Vagina (tissue), 2 donors: ENCODE data around the gene AKAP13.

Experiments used
- POLR2A ChIP-seq, 2 donors: fragments of 450-650 bp; IDR thresholded peaks; one replicate each; pipeline ENCODE4 v1.6.1; 2017; ENCODE audit warnings: antibody characterized with exemption in 2 of 2, mild to moderate bottlenecking in 2 of 2, moderate library complexity in 2 of 2
- POLR2AphosphoS5 ChIP-seq, 2 donors: sonication (generic); formaldehyde crosslinking; IDR thresholded peaks; one replicate each; pipeline ENCODE4 v1.9.0; 2017; ENCODE audit warnings: antibody characterized with exemption in 2 of 2, mild to moderate bottlenecking in 2 of 2, low read depth in 1 of 2; ENCODE audit not compliant: insufficient read depth in 1 of 2
- TF ChIP-seq, protein P1 (sequence below), 3 experiments: fragments of 450-650 bp in 2 of 3; fragments of 200-600 bp in 1 of 3; sonication (generic) in 1 of 3; IDR thresholded peaks; one replicate each; pipeline ENCODE4 v1.5.1; 2017 to 2019; ENCODE audit warnings: antibody characterized with exemption in 3 of 3, mild to moderate bottlenecking in 2 of 3, moderate library complexity in 2 of 3

DNA sequence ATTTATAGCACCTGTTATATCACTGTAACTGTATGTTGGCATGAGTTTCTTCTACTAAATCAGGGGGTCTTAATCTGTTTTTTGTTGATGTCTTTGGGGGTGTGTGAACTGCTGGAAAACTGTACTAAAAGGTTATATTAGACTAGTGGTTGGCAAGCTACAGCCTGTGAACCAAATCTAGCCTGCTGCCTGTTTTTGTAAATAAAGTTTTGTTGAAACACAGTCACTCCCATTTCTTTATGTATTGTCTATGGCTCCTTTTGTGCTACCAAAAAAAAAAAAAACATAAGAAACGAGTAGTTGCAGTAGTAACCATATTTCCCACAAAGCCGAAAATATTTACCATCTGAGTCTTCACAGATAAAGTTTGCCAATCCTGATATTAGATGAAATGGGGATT is 126.7 kb downstream of the AKAP13 start:
- TF ChIP-seq, protein P1, sequence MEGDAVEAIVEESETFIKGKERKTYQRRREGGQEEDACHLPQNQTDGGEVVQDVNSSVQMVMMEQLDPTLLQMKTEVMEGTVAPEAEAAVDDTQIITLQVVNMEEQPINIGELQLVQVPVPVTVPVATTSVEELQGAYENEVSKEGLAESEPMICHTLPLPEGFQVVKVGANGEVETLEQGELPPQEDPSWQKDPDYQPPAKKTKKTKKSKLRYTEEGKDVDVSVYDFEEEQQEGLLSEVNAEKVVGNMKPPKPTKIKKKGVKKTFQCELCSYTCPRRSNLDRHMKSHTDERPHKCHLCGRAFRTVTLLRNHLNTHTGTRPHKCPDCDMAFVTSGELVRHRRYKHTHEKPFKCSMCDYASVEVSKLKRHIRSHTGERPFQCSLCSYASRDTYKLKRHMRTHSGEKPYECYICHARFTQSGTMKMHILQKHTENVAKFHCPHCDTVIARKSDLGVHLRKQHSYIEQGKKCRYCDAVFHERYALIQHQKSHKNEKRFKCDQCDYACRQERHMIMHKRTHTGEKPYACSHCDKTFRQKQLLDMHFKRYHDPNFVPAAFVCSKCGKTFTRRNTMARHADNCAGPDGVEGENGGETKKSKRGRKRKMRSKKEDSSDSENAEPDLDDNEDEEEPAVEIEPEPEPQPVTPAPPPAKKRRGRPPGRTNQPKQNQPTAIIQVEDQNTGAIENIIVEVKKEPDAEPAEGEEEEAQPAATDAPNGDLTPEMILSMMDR (IDR thresholded peaks at IDR 0.05) = no peak
- TF ChIP-seq POLR2AphosphoS5 (IDR thresholded peaks at IDR 0.05; ENCODE audit: insufficient read depth in 1 of 2, low read depth in 1 of 2) = no peak
- TF ChIP-seq POLR2A (IDR thresholded peaks at IDR 0.05) = no peak
